KG1 (cell line): ENCODE data around the gene ARID1B.

Source experiments
- DNase-seq: peaks from one replicate; lab custom pipeline; 2025; lab: John Stamatoyannopoulos, UW

Gene ARID1B

DNA sequence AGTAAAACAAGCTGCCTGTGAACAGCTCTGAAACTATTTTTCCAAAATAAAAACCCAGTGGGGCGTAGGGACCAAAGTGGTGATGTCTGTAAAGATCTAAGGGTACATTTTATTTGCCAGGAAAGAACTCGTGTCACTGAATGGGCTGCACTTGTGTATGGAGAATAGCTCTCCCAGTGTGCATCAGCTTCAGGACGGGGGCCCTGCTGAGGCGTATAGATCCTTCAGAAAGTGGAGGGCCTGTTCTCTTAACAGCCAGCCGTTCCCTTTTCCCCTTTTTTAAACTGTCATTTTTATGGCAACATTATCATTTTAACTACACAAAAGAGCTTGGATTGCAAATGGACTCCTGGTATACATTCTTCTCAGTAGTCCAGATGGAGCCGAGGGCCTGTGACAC lies 408.8 kb downstream of the ARID1B start:
- no peak for DNase-seq

DNA sequence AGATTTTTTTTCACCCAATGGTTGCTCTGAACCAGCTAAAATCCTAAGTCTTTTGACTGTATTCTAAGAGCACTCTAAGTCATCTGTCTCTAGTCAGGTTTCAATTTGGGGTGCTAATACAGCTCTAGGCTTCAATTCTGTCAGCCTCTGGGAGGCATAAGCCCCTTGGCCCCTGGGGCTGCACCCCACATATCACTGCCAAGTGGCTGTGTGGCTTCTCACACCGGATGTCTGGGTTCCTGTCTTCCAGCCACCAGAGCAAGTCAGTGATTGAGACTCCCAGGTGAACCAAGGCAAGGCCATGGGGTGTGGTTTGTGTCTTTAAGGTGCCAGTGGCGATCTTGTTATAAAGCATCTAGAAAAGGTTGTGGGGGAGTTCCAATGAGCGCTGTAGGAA lies 409.6 kb downstream of the ARID1B start:
- DNase-seq = no peak

GRCh38 chr6:157187182-157188083 lies 410.3 kb downstream of the ARID1B start:
- DNase-seq = no peak

DNA sequence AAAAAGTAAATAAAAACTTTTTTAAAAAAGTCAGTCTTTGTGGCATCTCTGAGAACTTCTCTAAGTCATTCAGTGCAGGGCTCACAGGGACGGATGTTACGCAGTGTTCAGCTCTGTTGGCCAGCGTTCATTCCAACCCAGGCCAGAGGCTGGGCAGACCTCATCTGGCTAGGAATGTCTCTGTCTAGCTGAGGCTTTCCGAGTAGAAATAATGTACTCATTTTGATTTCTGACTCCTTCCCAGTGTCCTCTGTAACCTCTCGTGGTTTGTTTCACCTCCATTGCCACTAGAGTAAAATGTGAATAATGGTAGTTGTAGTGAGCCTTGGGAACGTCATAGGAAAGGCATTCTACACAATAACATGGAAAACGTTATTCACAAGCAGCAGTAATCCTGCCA lies 411.0 kb downstream of the ARID1B start:
- DNase-seq = no peak

GRCh38 chr6:157193443-157193996 lies 416.3 kb downstream of the ARID1B start:
- DNase-seq = no peak

DNA sequence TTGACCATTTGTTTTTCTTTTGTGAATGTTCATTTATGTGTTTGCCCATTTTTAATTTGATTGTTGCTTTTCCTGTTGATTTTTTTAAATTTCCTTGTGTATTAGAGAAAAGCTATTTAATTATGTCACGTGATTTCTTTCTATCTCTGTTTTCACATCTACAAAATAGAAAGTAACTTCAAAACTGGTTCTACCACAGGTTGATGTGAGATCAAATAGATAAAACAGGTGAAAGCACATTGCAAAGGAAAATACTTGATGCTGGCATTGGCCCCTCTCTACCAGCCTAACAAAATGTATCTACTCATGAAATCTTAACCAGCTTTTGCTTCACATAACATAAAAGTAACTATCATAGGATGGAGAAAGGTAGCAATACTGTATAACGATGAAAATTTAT lies 416.9 kb downstream of the ARID1B start:
- no peak for DNase-seq

GRCh38 chr6:157194643-157195042 lies 417.5 kb downstream of the ARID1B start:
- no peak for DNase-seq

DNA sequence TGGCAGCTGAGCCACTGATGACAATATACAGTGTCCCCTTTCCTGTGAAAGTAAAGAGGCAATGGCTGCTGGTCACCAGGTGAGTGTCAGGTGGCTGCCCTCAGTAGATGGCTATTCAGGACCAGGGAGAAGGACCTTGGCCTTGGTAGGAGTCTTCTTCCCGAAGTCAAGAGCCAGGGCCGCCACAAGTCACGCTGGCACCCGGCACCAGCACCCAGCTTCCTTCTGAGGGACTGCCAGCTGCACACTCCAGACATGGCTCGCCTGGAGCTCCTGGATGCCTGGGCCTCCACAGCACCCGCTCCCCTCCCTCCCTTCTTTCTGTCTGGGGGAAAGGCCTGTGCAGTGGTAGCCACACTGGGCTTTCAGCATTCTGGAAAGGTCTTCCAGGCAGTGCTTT lies 419.2 kb downstream of the ARID1B start:
- no peak for DNase-seq

- no peak for DNase-seq
Measured at GRCh38 chr6:157198425-157199279, 421.5 kb downstream of the ARID1B start.

GRCh38 chr6:157200117-157200516 lies 422.9 kb downstream of the ARID1B start:
- no peak for DNase-seq

GRCh38 chr6:157200611-157201010 lies 423.4 kb downstream of the ARID1B start:
- no peak for DNase-seq

DNA sequence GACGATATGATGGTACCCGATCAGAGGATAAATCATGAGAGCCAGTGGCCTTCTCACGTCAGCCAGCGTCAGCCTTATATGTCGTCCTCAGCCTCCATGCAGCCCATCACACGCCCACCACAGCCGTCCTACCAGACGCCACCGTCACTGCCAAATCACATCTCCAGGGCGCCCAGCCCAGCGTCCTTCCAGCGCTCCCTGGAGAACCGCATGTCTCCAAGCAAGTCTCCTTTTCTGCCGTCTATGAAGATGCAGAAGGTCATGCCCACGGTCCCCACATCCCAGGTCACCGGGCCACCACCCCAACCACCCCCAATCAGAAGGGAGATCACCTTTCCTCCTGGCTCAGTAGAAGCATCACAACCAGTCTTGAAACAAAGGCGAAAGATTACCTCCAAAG lies 423.9 kb downstream of the ARID1B start:
- DNase-seq = no peak

- DNase-seq = no peak
Measured at GRCh38 chr6:157203312-157203744, 426.1 kb downstream of the ARID1B start.

DNA sequence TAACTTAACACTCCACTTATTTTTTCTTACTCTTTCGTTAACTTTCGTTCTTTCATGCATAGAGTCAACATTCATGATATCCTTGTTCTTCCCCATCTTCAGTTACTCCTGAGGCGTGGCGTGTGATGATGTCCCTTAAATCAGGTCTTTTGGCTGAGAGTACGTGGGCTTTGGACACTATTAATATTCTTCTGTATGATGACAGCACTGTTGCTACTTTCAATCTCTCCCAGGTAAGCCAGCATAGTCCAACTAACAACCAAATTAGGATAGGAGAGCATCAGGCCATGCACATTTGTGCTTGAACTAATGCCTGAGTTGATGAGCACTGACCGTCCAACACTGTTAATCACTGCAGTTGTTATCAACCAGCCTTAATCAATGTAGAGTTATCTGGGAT lies 426.6 kb downstream of the ARID1B start:
- no peak for DNase-seq

DNA sequence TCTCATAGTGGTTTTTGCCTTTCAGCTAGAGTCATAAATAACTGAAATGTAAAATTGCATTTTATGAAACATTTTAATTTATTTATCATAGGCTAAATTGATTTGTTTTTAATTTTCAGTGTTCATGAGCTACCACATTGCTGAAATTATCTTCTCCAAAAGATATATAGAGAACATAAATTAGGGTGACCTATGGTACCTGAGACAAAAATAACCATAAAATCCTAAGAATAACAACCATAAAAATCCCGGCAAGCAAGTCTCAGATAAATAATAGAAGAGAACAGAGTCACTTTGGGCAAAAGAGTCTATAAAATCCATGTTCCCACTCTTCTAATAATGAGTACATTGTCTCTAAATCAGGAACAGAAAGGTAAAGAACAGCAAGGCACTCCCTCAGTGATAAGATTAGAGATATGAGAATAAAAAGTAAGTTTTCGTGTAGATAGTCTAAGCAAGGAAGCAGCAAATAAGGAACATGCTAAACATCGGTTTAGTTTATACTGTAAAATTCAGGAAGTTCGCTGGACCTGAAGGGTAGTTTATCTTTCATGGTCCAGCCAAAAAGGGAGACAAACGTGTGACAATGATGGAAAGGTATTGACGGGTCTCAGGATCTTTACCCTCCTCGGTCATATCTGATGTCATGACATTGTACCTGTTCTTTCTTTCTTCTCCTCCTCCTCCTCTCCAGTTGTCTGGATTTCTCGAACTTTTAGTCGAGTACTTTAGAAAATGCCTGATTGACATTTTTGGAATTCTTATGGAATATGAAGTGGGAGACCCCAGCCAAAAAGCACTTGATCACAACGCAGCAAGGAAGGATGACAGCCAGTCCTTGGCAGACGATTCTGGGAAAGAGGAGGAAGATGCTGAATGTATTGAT lies 428.5 kb downstream of the ARID1B start:
- no peak for DNase-seq

DNA sequence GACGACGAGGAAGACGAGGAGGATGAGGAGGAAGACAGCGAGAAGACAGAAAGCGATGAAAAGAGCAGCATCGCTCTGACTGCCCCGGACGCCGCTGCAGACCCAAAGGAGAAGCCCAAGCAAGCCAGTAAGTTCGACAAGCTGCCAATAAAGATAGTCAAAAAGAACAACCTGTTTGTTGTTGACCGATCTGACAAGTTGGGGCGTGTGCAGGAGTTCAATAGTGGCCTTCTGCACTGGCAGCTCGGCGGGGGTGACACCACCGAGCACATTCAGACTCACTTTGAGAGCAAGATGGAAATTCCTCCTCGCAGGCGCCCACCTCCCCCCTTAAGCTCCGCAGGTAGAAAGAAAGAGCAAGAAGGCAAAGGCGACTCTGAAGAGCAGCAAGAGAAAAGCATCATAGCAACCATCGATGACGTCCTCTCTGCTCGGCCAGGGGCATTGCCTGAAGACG lies 429.2 kb downstream of the ARID1B start:
- no peak for DNase-seq

DNA sequence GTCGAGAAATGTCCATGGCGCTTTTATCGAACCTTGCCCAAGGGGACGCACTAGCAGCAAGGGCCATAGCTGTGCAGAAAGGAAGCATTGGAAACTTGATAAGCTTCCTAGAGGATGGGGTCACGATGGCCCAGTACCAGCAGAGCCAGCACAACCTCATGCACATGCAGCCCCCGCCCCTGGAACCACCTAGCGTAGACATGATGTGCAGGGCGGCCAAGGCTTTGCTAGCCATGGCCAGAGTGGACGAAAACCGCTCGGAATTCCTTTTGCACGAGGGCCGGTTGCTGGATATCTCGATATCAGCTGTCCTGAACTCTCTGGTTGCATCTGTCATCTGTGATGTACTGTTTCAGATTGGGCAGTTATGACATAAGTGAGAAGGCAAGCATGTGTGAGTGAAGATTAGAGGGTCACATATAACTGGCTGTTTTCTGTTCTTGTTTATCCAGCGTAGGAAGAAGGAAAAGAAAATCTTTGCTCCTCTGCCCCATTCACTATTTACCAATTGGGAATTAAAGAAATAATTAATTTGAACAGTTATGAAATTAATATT lies 430.4 kb downstream of the ARID1B start:
- DNase-seq = no peak

GRCh38 chr6:157209865-157210530 lies 432.8 kb downstream of the ARID1B start:
- no peak for DNase-seq

DNA sequence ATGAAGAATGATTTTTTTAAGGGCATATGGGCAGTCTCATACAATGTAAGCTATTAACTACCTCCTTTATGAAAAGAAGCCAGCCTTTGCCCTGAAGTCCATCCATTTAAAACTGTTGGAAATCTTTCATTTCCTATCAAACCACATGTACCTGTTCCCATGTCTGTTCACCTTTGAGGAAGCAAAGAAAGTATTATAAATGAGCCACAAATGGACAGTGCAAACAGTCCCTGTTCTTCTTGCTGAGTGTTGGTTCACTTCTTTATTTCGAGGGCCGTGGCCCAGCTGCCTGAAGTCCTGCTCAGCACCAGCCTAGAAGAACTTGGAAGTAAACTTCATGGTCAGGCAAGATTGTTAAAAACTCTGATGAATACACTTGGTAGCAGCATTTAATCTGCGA lies 433.8 kb downstream of the ARID1B start:
- DNase-seq = no peak

GRCh38 chr6:157211603-157212455 lies 434.7 kb downstream of the ARID1B start:
- no peak for DNase-seq
